ENCODE data around the gene SHISA7.
A peak's percentile ranks its signal among the peaks of the same experiment; 100 is the strongest.
"Not testable (repeated sequence)": the region's sequence is repeated elsewhere in the genome, so short reads cannot be mapped to it uniquely, and the experiment has no call there.

Gene SHISA7

GRCh38 chr19:55463583-55464031 lies 20.5 kb upstream of the SHISA7 start:
- DNase-seq (ENCODE audit: low spot score) = no peak

- DNase-seq (ENCODE audit: low spot score) = no peak
Observed at GRCh38 chr19:55462722-55463121, 19.6 kb upstream of the SHISA7 start.

DNA sequence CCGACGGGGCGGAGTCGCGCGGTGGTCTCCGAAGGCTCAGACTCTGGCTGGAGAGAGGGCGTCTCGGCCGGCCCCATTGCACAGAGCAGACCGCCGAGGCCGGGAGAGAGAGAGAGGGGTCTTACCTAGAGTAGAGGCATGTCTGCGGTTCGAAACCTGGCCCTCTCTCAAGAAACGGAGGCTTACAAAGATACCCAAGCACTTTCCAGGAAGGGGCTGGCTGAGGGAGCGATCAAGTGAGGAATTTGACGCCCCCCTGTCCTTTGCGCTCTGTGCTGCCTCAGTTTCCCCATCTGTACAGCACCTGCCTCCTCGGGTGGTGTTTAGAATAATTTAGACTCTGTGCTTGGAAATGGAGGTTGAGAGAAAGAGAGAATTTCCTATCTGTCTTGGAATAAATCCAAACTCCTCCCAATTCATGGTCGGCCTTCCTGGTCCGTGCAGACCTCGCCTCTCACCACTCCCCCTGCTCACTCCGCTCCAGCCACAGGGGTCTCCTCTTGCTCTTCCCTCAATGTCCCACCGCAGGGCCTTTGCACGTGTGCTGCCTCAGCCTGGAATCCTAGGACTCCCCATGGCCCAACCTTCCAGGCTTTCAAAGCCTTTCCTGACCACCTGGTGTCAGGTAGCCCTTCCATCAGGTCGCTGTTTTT lies 19.0 kb upstream of the SHISA7 start:
- DNase-seq (ENCODE audit: low spot score) = no peak

GRCh38 chr19:55461259-55461973 lies 18.3 kb upstream of the SHISA7 start, which contains the start of gene ISOC2:
TSS of gene ISOC2 (minus strand) at chr19:55461642. CDS start at chr19:55456486, 5,156 bp downstream.
- peak; percentile 98 for DNase-seq (ENCODE audit: low spot score)

GRCh38 chr19:55460670-55461258 lies 17.7 kb upstream of the SHISA7 start:
- DNase-seq (ENCODE audit: low spot score) = peak; percentile 83

DNA sequence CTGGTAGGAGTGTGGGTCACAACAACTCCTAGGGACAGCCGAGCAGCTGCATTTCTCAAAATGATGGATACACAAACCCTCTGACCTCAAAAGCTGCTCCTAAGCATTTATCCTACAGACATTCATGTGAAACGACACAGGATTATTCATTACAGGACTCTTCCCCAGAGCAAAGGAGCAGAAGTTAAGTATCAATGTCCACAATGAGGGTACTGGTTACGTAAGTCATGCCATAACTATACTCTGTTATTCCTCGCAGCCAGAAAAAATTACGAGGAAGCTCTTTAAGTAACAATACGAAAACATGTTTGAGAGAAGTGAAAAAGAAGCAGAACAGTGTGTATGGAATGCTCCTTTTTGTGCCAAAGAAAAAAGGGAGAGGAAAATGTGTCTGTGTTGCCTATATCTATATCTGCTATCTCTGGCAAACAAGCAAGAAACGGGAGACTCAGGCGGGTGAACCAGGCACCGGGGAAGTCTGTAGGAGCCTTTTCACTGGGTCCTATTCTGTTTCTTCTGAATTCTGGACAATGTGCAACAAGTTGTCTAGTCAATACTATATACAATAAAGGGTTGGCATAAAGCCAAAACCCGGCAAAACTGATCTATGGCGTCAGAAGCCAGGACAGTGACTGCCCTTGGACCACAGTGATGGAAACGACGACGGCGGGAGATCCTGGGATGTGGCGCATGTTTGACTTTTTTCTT lies 17.0 kb upstream of the SHISA7 start:
- no peak for DNase-seq (ENCODE audit: low spot score)

- DNase-seq (ENCODE audit: low spot score) = no peak
Observed at GRCh38 chr19:55459551-55459949, 16.4 kb upstream of the SHISA7 start.

DNA sequence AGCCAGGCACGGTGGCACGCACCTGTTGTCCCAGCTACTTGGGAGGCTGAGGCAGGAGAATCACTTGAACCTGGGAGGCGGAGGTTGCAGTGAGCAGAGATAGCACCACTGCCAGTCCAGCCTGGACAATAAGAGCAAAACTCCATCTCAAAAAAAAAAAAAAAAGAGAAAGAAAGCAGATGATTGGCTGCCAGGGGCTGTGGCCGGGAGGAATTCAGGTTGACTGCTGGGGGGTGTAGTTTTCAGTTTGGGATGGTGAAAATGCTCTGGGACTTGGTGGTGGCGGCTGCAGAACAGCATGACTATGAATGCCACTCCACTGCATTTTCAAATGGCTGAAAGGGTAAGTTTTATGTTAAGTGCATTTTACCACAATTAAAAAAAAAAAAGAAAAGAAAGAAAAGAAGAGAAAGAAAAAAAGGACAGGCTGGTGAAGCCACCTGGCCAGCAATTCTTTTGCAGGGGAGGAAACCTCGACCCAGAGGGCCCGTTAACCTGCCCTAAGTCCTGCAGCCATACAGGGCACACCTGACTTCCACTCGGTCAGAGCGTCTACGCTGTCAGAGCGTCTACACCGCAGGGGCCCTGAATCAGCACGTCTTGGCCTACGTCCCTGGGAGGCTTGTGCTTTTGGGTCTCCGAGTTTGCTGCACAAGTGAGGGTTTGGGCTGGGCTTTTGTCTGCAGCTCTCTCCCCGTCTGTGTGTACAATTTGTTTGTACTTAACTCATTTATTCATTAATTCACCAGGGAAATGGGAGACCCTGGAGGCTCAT lies 14.8 kb upstream of the SHISA7 start:
- DNase-seq (ENCODE audit: low spot score) = no peak

- no peak for DNase-seq (ENCODE audit: low spot score)
Observed at GRCh38 chr19:55456347-55456746, 13.2 kb upstream of the SHISA7 start.

DNA sequence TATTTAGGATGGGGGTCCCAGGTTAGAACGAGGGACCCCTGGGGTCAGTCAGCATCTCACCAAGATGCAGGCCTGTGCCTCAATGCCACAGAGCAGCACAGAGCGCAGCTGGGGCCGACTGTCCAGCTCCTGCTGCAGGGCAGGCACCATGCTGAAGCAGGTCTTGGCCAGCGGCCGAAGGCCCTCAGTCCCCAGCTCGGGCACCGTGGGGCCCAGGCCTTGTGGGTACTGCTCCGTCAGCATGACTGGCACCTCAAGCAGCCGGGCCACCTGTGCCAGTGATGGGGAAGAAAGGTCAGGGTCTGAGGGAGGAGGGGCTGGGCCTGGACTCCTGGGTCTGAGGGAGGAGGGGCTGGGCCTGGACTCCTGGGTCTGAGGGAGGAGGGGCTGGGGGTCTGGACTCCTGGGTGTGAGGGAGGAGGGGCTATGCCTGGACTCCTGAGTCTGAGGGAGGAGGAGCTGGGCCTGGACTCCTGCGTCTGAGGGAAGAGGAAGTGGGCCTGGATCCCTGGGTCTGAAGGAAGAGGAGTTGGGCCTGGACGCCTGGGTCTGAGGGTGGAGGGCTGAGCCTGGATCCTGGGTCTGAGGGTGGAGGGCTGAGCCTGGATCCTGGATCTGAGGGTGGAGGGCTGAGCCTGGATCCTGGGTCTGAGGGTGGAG lies 12.6 kb upstream of the SHISA7 start:
- DNase-seq (ENCODE audit: low spot score) = no peak

GRCh38 chr19:55454787-55455243 lies 11.7 kb upstream of the SHISA7 start:
- peak; percentile 71 for DNase-seq (ENCODE audit: low spot score)

GRCh38 chr19:55453511-55454260 lies 10.6 kb upstream of the SHISA7 start:
- DNase-seq (ENCODE audit: low spot score) = no peak

DNA sequence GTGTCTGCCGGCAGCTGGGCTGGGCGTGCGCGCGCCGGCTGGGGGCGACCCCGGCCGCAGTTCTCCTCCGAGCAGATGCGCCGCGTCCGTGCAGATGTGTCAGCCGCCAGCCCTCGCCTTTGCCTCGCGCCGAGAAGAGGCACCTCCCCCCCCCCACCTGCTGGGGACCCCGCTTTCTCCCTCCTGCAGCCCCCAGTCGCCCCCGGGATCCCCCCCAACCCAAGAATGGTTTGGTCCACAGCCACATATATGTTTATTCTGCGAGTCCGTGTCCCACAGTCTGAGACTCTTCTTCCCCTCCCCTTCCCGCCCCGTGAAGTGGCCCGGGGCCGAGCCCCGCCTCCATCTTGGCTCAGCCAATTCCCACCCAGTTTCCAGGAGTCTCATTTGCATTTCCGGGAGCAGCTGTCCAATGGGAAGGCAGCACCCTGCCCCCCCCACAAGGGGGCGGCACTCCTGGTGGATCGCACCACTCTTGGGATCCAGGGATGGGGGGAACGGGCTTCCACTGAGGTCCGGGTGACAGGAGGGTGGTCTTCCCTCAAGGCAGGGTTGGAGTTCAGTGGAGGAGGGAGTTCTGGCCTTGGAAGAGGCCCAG lies 9.7 kb upstream of the SHISA7 start:
- DNase-seq (ENCODE audit: low spot score) = peak; percentile 90

- no peak for DNase-seq (ENCODE audit: low spot score)
Observed at GRCh38 chr19:55451965-55452748, 9.1 kb upstream of the SHISA7 start.

DNA sequence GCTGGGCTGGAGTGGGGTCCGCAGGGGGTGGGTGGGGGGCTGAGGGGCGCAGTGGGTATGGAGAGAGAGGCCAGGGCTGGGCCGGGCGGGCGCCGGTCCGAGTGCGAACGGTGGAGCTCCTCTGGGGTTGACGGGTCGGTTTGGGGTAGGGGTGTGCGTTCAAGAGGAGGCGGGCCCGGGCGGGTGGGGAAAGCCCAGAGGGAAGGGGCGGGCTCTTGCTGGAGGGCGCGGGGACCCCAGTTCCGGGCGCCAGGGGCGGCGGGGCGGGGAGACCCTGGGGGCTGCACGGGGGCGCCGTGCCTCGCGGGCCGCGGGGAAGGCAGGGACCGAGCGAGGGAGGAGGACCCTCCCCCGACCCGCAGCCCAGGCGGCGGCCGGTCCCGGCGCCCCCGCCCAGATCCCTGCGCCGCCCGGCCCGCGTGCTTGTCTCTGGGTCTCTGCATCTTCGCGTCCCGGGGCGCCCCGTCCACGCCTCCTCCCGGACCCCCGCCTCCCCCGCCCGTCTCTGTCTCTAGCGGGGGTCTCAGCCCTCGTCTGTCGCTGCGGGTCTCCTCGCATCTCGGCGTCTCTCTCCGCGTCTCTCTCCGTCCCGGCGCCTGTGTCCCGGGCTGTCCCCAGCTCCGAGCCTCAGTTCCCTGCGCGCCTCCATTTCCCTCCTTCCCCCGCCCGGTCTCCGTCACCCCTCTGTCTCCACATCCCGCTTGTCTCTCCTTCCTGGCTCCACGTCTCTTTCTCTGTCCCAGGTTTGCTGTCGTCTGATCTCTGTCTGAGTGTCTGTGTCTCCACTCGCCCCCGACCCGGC lies 8.3 kb upstream of the SHISA7 start:
- peak; percentile 57 for DNase-seq (ENCODE audit: low spot score)

GRCh38 chr19:55449469-55449868 lies 6.4 kb upstream of the SHISA7 start:
- DNase-seq (ENCODE audit: low spot score) = no peak

DNA sequence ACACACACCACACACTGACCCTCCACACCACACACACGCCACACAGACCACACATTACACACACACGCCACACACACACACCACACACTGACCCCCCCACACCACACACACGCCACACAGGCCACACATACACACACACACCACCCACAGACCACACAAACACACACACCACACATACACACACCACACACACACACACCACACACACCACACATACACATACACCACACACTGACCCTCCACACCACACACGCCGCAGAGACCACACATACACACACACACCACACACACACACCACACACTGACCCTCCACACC lies 5.0 kb upstream of the SHISA7 start:
- DNase-seq (ENCODE audit: low spot score) = not testable (repeated sequence)

GRCh38 chr19:55447421-55448174 lies 4.5 kb upstream of the SHISA7 start:
- DNase-seq (ENCODE audit: low spot score) = peak; percentile 64

Measured in D341Med (cell line).